KOPT-K1 (cell line): ENCODE data around the gene SAT1.

Experiments
- H3K27ac ChIP-seq: fragments of 200-600 bp; sonication (generic); 2 replicates; pipeline ENCODE4 v1.5.1; 2016; ENCODE audit warnings: antibody characterized with exemption, mild to moderate bottlenecking, low read depth, low read length; ENCODE audit not compliant: poor library complexity, severe bottlenecking
- H3K36me3 ChIP-seq: fragments of 200-600 bp; sonication (generic); 2 replicates; pipeline ENCODE4 v1.5.1; 2017; ENCODE audit warnings: antibody characterized with exemption, mild to moderate bottlenecking, low read length, moderate library complexity; ENCODE audit not compliant: insufficient read depth
- H3K9me3 ChIP-seq: fragments of 200-600 bp; sonication (generic); 2 replicates; pipeline ENCODE4 v1.5.1; 2017; ENCODE audit warnings: antibody characterized with exemption, low read length, mild to moderate bottlenecking; ENCODE audit not compliant: insufficient read depth, poor library complexity, severe bottlenecking

Gene SAT1

DNA sequence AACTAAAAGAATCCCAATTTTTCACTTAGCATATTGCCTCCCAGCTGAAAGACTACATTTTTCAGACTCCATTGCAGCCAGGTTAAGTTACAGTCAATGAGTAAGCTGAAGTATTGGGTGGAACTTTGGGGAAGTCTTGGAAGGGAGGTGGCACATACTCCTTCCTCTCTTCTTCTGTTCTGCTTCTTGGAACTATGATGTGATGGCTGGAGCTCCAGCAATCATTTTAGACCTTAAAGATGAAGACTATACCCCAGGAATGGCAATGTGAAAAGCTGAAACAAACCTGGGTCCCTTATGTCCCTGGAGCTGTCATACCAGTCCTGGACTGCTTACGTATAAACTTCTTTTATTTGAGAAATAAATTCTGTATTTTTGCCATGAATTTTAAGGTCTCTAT lies 30.8 kb downstream of the SAT1 start:
- no peak overlapping the region for H3K27ac ChIP-seq

DNA sequence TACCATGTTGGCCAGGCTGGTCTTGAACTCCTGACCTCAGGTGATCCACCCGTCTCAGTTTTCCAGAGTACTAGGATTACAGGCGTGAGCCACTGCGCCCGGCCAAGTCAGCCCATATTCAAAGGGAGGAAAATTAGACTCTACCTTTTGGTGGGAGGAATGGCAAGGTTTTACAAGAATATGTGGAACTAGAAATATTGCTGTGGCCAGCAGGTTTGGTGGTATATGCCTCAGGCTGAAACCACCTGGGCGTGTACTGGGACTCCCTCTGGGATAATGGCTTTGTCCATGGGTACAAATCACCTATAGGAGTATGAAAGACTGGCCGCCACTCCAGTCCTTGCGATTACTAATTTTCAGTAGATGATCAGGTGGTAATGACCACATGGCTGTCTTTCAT lies 32.4 kb downstream of the SAT1 start:
- no peaks in the 10 kb centered on the region for H3K9me3 ChIP-seq
- H3K36me3 ChIP-seq, result no peaks in the 10 kb centered on the region
- no peak overlapping the region for H3K27ac ChIP-seq

More for the DNA sequence above, 30.8 kb downstream of the SAT1 start:
- H3K9me3 ChIP-seq, result no peaks in the 10 kb centered on the region
- H3K36me3 ChIP-seq, result no peaks in the 10 kb centered on the region

DNA sequence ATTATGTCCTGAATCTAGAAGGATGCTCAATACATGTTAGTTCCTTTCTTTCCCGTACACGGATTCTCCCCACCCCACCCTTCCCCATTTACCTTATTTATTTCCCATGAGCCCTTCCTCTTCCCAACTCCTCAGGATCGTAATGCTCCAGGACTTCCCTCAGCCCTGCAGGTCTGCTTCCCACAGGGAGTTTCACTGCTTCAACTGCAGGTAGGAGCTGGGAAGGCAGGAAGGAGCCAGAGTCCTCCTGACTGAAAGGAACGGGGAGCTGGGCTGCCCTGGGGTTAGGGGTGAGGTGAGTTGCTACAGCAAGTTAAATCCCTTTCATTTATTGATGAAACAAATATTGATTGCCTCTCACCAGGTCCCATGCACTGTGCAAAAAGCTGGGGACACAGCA lies 33.2 kb downstream of the SAT1 start:
- no peaks in the 10 kb centered on the region for H3K36me3 ChIP-seq
- H3K27ac ChIP-seq, result no peak overlapping the region
- H3K9me3 ChIP-seq, result no peaks in the 10 kb centered on the region

GRCh38 chrX:23817979-23818336 lies 35.0 kb downstream of the SAT1 start:
- Histone ChIP-seq H3K27ac (no peak overlapping the region), H3K36me3 (no peaks in the 10 kb centered on the region), H3K9me3 (no peaks in the 10 kb centered on the region)

DNA sequence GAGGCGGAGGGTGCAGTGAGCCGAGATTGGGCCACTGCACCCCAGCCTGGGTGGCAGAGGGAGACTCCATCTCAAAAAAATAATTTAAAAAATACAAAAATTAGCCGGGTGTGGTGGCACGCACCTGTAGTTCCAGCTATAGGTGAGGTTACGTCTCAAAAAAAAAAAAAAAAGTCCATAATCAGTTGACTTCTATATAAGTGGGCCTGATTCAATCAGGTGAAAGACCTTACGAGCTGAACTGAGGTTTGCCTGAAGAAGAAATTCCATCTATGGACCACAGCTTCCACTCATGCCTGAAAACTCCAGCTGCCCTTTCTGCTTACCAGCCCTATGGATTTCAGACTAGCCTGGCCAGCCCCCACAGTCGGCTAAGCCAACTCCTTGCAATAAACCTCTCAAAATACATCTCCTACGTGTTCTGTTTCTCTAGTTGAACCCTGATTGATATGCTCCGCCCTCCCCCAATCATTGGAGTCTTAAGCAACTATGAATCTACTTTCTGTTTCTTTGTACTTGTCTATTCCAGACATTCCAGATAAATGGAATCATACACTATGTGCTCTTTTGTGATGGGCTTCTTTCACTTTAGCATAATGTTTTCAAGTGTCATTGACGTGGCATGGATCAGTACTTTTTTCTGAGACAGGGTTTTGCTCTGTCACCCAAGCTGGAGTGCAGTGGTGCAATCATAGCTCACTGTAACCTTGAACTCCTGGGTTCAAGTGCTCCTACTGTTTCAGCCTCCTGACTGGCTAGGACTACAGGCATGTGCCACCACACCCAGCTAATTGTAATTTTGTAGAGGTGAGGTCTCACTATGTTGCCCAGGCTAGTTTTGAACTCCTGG lies 36.6 kb downstream of the SAT1 start:
- H3K27ac ChIP-seq, result no peak overlapping the region
- no peaks in the 10 kb centered on the region for H3K36me3 ChIP-seq
- H3K9me3 ChIP-seq, result no peaks in the 10 kb centered on the region

DNA sequence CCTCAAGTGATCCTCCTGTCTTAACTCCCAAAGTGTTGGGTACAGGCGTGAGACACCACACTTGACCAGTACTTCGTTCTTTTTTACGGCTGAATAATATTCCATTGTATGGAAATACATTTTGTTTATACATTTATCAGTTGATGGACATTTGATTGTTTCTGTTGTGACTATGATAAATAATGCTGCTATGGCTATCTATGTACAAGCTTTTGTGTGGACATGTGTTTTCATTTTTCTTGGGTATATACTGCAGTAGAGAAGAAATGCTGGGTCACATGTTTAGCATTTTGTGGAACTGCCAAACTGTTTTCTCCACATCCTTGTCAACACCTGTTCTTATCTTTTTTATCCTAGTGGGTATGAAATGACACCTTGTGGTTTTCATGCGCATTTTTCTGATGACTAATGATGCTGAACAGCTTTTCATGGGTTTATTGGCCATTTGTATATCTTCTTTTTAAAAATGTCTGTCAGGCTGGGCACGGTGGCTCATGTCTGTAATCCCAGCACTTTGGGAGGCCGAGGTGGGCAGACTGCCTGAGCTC lies 37.3 kb downstream of the SAT1 start:
- Histone ChIP-seq H3K27ac (no peak overlapping the region), H3K9me3 (no peaks in the 10 kb centered on the region), H3K36me3 (no peaks in the 10 kb centered on the region)

DNA sequence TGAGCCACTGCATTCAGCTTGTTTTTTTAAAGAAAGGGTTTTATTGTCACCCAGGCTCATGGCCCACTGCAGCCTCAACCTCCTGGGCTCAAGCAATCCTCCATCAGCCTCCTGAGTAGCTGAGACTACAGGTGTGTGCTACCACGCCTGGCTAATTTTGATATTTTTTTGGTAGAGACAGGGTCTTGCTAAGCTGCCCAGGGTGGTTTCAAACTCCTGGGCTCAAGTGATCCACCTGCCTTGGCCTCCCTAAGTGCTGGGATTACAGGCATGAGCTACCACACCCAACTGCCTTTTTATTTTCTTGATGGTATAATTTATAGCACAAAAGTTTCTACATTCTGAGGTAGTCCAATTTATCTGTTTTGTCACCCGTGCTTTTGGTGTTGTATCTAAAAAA lies 38.9 kb downstream of the SAT1 start:
- Histone ChIP-seq H3K9me3 (no peaks in the 10 kb centered on the region), H3K36me3 (no peaks in the 10 kb centered on the region), H3K27ac (no peak overlapping the region)

DNA sequence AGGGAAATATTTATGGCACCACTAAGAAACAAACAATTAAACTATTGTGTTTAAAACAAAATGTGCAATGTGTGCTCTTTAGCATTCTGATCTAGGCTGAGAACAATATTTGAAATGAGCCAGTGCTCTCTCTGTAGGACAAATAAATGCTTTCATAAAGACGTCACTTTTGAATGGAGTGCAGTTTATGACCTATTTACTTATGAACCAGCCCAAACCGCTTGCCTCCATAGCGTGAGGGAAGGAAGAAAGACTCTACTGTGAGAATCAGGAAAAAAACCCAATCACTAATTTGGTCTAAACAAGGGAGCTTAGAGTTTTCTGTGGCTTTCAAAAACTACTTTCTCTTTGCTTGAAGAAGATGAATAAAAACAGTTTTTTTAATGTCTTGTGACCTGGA lies 39.4 kb downstream of the SAT1 start:
- Histone ChIP-seq H3K27ac (no peak overlapping the region), H3K9me3 (no peaks in the 10 kb centered on the region), H3K36me3 (no peaks in the 10 kb centered on the region)

DNA sequence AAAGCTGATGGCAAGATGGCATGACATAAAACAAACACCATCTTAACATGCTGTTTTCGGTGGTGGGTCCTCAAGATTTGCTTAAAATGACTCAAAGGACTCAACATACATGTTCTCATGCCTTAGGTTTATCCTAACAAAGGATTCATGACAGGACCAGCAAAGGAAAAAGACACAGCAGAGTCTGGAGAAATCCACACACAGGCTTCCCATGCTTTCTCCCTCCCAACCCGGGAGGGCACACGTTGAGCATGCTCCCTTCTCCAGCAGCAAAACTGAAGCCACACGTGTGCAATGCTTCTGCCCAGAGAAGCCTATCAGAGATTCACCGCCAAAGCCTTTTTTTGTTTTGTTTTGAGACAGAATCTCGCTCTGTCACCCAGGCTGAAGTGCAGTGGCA lies 39.9 kb downstream of the SAT1 start:
- Histone ChIP-seq H3K9me3 (no peaks in the 10 kb centered on the region), H3K27ac (no peak overlapping the region), H3K36me3 (no peaks in the 10 kb centered on the region)

DNA sequence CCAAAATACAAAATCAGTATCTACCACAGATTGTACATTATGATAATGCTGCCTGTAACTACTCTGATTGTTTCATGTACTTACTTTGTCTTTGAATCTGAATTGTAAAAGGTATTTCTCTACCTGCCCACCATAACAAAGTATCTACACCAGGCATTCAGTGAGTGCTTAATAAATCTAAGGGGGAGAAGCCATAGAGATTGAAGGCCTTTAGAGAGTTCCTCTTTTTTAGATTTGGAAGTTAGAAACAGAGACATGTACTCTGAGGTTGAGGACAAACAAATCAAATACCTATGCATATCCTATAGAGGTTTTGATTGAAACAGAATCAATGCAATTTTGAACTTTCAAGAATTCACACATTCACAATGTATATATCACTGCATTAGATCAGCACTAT lies 42.7 kb downstream of the SAT1 start:
- no peak overlapping the region for H3K27ac ChIP-seq
- H3K36me3 ChIP-seq, result no peaks in the 10 kb centered on the region
- no peaks in the 10 kb centered on the region for H3K9me3 ChIP-seq

- Histone ChIP-seq H3K9me3 (no peaks in the 10 kb centered on the region), H3K27ac (no peak overlapping the region), H3K36me3 (no peaks in the 10 kb centered on the region)
These were observed 43.2 kb downstream of the SAT1 start for GRCh38 chrX:23826216-23826615.

DNA sequence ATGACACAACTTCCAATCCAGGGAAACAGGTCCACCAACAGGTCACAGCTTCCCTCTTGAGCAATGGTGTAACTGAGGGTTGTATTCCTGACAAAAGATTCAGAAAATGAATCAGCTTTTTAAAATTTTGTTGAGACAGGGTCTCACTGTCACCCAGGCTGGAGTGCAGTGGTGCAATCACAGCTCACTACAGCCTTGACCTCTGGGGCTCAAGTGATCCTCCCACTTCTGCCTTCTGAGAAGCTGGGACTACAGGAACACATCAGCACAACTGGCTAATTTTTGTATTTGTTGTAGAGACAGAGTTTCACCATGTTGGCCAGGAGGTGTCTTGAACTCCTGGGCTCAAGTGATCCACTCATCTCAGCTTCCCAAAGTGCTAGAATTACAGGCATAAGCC lies 43.7 kb downstream of the SAT1 start:
- Histone ChIP-seq H3K36me3 (no peaks in the 10 kb centered on the region), H3K9me3 (no peaks in the 10 kb centered on the region), H3K27ac (no peak overlapping the region)

GRCh38 chrX:23828881-23829280 lies 45.9 kb downstream of the SAT1 start:
- Histone ChIP-seq H3K9me3 (no peaks in the 10 kb centered on the region), H3K27ac (no peak overlapping the region), H3K36me3 (no peaks in the 10 kb centered on the region)

- Histone ChIP-seq H3K36me3 (no peaks in the 10 kb centered on the region), H3K27ac (no peak overlapping the region), H3K9me3 (no peaks in the 10 kb centered on the region)
These were observed 49.7 kb downstream of the SAT1 start for GRCh38 chrX:23832721-23833120.
